ENCODE results near the gene LRRC71. TPM values are rescaled to one million over a fixed set of nuclear protein-coding genes. Genes with fewer than 3 reads are reported as not detected.

LRRC71 gene
- not detected for total RNA-seq

DNA sequence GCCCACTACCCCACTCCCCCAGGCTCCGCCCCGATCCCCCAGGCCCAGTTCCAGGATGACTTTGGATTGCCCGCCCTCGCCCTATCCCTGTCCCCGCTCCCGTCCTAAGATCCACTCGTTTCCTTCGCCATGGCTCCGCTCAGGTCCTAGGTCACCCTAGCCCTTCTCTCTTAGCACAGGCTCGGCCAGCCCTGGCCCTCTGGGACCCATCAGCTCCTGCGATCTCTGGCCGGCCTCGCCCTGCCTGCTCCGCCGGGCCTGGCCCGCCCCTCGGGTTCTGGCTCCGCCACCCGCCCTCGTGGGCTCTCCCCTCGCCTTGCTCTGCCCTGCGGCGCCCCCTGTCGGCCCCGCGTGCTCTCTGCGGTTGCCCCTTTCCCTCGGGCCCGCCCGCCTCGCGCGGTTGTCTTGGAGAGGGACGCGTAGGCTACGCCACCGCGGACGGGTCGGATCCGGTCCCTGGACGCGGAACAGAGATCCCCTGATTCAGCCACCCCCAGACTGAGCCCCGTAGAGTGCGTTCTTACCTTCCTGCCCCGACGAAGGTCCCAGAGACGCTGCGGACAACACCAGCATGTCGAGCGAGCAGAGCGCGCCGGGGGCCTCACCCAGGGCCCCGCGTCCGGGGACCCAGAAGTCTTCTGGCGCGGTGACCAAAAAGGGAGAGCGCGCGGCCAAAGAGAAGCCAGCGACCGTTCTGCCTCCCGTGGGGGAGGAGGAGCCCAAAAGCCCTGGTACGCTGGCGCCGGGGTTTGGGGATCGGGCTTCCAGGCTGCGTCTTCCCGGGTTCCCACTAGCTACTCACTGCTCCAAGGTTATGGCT is at the start of gene LRRC71:
Gene LRRC71 (plus strand): TSS at position 400 of the 820 bp plus-strand sequence. CDS start 172 bp downstream, at position 572.
- DNase-seq = peak; percentile 85
- Mint-ChIP-seq H3K27me3 (peaks cover 82% of the 10 kb centered on the region), H3K4me1 (peaks cover 5% of the 10 kb centered on the region), H3K4me3 (peak within 1 kb of the TSS; percentile 16), H3K27ac (no peak within 1 kb of the TSS), H3K36me3 (no peaks in the 10 kb centered on the region), H3K9me3 (no peaks in the 10 kb centered on the region)

DNA sequence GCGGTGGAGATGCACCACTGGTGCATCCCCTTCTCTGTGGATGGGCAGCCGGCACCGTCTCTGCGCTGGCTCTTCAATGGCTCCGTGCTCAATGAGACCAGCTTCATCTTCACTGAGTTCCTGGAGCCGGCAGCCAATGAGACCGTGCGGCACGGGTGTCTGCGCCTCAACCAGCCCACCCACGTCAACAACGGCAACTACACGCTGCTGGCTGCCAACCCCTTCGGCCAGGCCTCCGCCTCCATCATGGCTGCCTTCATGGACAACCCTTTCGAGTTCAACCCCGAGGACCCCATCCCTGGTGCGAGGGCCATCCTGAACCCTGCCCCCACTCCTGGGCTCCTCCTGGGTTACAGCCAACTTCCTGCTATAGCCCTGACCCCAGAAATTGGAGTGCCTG is 46.8 kb upstream of the LRRC71 start:
- H3K27me3 Mint-ChIP-seq = peaks cover 3% of the 10 kb centered on the region
- H3K4me1 Mint-ChIP-seq = peaks cover 4% of the 10 kb centered on the region
- DNase-seq = no peak
- H3K9me3 Mint-ChIP-seq = no peaks in the 10 kb centered on the region
- no peaks in the 10 kb centered on the region for H3K36me3 Mint-ChIP-seq
- no peak overlapping the region for H3K27ac Mint-ChIP-seq
- no peak overlapping the region for H3K4me3 Mint-ChIP-seq

DNA sequence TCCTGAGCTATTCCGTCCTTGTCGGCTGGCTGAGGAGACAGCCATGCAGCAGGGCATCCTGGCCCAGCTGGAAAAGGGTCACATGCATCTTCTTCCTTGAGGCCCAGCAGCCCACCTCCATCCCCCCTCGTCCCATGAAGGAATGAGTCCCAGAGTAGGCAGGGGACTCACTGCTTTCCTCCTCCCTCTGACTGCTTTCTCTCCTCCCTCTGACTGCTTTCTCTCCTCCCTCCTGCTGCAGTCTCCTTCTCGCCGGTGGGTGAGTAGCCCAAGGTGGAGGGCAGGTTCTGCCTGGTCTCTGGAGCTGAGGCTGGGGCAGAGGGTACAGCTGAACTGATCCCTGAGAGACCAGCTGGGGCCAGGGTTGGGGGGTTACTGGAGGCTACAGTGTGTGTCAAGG is 46.3 kb upstream of the LRRC71 start:
- no peak overlapping the region for H3K4me3 Mint-ChIP-seq
- no peaks in the 10 kb centered on the region for H3K36me3 Mint-ChIP-seq
- DNase-seq = no peak
- no peaks in the 10 kb centered on the region for H3K9me3 Mint-ChIP-seq
- no peak overlapping the region for H3K27ac Mint-ChIP-seq
- peaks cover 4% of the 10 kb centered on the region for H3K4me1 Mint-ChIP-seq
- peaks cover 3% of the 10 kb centered on the region for H3K27me3 Mint-ChIP-seq

DNA sequence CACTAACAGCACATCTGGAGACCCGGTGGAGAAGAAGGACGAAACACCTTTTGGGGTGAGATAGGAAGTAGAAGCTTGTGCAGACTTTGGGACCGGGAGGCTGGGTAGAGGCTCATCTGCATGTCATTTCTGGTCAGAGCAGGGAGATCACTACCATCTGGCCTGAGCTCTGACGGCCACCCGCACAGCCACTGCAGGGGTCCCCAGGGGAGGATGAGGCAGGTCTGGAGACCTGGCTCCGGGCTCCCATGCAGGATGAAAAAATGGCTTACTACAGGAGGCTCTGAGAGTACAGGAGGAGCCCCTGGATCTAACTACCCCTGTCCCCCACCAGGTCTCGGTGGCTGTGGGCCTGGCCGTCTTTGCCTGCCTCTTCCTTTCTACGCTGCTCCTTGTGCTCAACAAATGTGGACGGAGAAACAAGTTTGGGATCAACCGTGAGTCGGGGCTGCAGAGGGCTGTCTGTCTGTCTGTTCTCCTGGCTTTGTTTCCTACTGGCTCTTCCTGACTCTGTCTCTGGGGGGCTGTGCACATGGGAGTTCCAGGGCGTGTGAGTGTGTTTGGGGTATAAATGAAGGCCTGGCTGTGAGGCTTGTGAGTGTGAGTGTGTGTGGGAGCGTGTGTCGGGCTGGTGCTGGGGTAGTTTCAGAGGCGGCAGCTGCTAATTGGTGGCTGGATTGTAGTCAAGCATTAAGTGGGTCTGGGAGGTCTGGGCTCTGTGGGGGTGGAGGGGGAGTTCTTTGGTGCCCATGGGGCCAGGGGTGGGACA is 45.7 kb upstream of the LRRC71 start:
- H3K27ac Mint-ChIP-seq = no peak overlapping the region
- peaks cover 4% of the 10 kb centered on the region for H3K4me1 Mint-ChIP-seq
- H3K36me3 Mint-ChIP-seq = no peaks in the 10 kb centered on the region
- H3K27me3 Mint-ChIP-seq = peaks cover 3% of the 10 kb centered on the region
- no peak overlapping the region for H3K4me3 Mint-ChIP-seq
- no peak for DNase-seq
- no peaks in the 10 kb centered on the region for H3K9me3 Mint-ChIP-seq

- no peaks in the 10 kb centered on the region for H3K9me3 Mint-ChIP-seq
- no peaks in the 10 kb centered on the region for H3K36me3 Mint-ChIP-seq
- no peak overlapping the region for H3K27ac Mint-ChIP-seq
- DNase-seq = no peak
- H3K4me1 Mint-ChIP-seq = peaks cover 4% of the 10 kb centered on the region
- H3K27me3 Mint-ChIP-seq = peaks cover 3% of the 10 kb centered on the region
- no peak overlapping the region for H3K4me3 Mint-ChIP-seq
These were observed 45.2 kb upstream of the LRRC71 start for GRCh38 chr1:156875341-156875615.

DNA sequence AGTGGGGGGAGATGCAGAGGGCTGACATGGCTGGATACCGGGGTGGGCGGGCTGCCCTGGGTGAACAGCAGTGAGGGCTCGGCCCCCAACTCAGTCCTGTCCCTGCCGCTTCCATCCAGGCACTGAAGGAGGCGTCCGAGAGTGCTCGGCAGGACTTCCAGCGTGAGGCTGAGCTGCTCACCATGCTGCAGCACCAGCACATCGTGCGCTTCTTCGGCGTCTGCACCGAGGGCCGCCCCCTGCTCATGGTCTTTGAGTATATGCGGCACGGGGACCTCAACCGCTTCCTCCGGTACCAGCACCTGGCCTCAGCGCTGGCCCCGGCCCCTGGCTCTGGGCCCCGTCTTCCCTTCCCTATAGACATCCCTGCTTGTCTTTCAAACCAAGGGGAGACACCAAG is 44.2 kb upstream of the LRRC71 start:
- Mint-ChIP-seq H3K27me3 (peaks cover 3% of the 10 kb centered on the region), H3K4me1 (no peaks in the 10 kb centered on the region), H3K9me3 (no peaks in the 10 kb centered on the region), H3K27ac (no peak overlapping the region), H3K36me3 (no peaks in the 10 kb centered on the region), H3K4me3 (no peak overlapping the region)
- DNase-seq = no peak

DNA sequence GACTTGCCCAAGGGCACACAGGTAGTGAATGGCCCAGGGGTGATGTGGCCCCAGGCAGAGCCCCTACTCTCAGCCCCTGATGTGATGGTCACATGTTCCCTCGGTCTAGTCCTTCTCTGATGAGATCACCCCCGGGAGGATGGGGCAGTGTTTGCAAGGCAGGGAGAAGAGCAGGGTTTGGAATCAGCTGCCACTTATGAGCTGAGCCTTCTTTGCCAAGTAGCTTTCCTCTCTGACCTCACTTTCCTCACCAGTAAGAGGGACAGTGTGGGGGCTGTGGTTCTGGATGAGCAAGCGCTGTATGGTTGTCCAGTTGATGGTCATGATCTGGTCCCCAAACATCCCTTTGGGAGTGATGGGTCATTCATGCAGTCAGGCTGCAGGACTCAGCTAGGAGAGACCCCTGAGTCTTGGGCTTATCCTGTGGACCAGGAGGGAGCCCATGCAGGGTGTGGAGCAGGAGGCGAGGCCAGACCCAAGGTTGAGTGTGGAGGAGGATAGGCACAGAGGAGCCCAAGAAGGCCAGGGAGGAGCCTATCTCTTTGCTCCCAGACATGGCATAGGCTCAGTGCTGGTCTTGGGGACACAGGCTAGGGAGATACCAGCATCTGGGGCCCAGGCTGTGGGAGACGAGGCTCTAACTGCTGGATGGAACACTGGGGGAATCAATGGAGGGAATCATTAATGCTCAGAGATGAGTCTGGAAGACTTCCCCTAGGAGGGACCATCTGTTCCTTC is 42.8 kb upstream of the LRRC71 start:
- Mint-ChIP-seq H3K27ac (no peak overlapping the region), H3K9me3 (no peaks in the 10 kb centered on the region), H3K4me1 (no peaks in the 10 kb centered on the region), H3K36me3 (no peaks in the 10 kb centered on the region), H3K27me3 (peaks cover 3% of the 10 kb centered on the region), H3K4me3 (no peak overlapping the region)
- DNase-seq = no peak

DNA sequence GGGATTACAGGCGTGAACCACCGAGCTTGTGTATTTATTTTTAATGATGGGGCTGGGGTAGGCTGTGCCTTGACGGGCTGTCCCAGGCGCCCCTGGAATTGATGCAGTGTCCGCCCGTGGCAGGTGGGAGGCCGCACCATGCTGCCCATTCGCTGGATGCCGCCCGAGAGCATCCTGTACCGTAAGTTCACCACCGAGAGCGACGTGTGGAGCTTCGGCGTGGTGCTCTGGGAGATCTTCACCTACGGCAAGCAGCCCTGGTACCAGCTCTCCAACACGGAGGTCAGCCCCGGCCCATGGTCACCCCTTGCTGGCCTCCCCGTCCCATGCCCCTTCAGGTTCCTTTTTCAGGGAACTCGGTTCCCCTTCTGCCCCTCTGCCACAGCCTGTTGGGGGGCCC is 40.6 kb upstream of the LRRC71 start:
- Mint-ChIP-seq H3K9me3 (no peaks in the 10 kb centered on the region), H3K4me3 (no peak overlapping the region), H3K36me3 (no peaks in the 10 kb centered on the region), H3K27ac (no peak overlapping the region), H3K4me1 (no peaks in the 10 kb centered on the region), H3K27me3 (peaks cover 3% of the 10 kb centered on the region)
- DNase-seq = no peak

GRCh38 chr1:156880473-156880872 is 40.0 kb upstream of the LRRC71 start:
- no peaks in the 10 kb centered on the region for H3K9me3 Mint-ChIP-seq
- no peak overlapping the region for H3K4me3 Mint-ChIP-seq
- peaks cover 3% of the 10 kb centered on the region for H3K27me3 Mint-ChIP-seq
- H3K27ac Mint-ChIP-seq = no peak overlapping the region
- no peak for DNase-seq
- H3K36me3 Mint-ChIP-seq = no peaks in the 10 kb centered on the region
- no peaks in the 10 kb centered on the region for H3K4me1 Mint-ChIP-seq

DNA sequence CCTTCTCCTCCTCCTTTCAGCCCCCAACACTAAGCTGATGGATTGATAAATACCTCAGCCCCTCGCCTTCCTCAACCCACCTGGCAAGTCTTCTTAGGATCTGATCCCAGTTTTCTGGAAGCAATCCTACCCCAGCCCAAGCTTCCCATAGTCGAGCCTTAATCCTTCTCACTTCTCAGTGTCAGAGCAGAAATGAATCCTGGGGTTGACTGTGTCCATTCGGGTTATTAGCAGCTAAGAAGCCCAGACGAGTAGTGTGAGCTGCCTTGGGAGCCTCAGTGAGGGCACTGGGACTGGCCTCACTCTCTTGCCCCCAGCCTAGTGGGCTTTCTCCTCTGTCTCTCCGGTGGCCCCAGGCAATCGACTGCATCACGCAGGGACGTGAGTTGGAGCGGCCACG is 39.3 kb upstream of the LRRC71 start:
- H3K36me3 Mint-ChIP-seq = no peaks in the 10 kb centered on the region
- DNase-seq = no peak
- no peaks in the 10 kb centered on the region for H3K9me3 Mint-ChIP-seq
- H3K27ac Mint-ChIP-seq = no peak overlapping the region
- H3K4me3 Mint-ChIP-seq = no peak overlapping the region
- peaks cover 3% of the 10 kb centered on the region for H3K27me3 Mint-ChIP-seq
- H3K4me1 Mint-ChIP-seq = no peaks in the 10 kb centered on the region

GRCh38 chr1:156881663-156882062 is 38.8 kb upstream of the LRRC71 start:
- no peaks in the 10 kb centered on the region for H3K4me1 Mint-ChIP-seq
- H3K9me3 Mint-ChIP-seq = no peaks in the 10 kb centered on the region
- no peak overlapping the region for H3K27ac Mint-ChIP-seq
- no peaks in the 10 kb centered on the region for H3K36me3 Mint-ChIP-seq
- no peak for DNase-seq
- H3K27me3 Mint-ChIP-seq = peaks cover 5% of the 10 kb centered on the region
- no peak overlapping the region for H3K4me3 Mint-ChIP-seq

DNA sequence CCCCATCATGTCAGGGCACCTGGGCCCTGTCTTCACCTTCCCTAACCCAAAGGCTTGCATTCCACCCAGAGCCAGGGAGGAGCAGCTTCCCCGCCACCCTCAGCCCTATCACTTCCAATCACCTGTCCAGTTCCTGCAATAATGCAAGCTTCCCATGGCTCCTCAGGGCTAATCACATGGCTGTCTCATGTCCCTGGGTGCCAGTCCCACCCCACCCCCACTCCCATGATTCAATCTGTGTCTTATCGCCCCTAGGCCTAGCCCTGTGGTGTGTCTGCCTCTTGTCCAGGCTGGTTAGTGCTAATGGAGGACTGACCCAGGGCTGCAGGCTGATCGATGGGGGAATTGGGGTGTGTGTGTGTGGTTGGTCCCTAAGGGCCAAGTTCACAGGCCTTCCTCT is 37.9 kb upstream of the LRRC71 start:
- Mint-ChIP-seq H3K27me3 (peaks cover 14% of the 10 kb centered on the region), H3K4me3 (no peak overlapping the region), H3K36me3 (no peaks in the 10 kb centered on the region), H3K4me1 (no peaks in the 10 kb centered on the region), H3K9me3 (no peaks in the 10 kb centered on the region), H3K27ac (no peak overlapping the region)
- no peak for DNase-seq

DNA sequence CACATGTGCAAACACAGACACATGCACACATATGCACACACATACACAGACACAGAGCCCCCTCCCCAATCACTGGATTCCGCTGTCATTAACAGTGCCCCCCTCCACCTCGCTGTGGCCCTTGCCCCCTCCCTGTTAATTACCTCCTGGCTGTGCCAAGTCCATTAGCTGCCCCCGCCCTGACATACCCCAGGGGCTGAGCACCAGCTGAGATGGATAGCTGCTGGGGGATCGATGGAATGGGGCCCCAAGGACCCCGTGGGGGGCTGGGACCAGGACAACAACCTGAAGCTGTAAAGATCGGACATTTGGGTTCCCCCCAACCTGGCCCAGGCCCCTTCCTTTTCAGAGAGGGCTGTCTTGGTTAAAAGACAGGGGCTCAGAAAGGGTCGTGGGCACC is 36.5 kb upstream of the LRRC71 start:
- DNase-seq = no peak
- Mint-ChIP-seq H3K9me3 (no peaks in the 10 kb centered on the region), H3K4me3 (no peak overlapping the region), H3K36me3 (no peaks in the 10 kb centered on the region), H3K27me3 (peaks cover 25% of the 10 kb centered on the region), H3K27ac (no peak overlapping the region), H3K4me1 (no peaks in the 10 kb centered on the region)

GRCh38 chr1:156884560-156885184 is 35.8 kb upstream of the LRRC71 start:
- no peak overlapping the region for H3K4me3 Mint-ChIP-seq
- no peak overlapping the region for H3K27ac Mint-ChIP-seq
- H3K27me3 Mint-ChIP-seq = peaks cover 29% of the 10 kb centered on the region
- no peaks in the 10 kb centered on the region for H3K4me1 Mint-ChIP-seq
- H3K36me3 Mint-ChIP-seq = no peaks in the 10 kb centered on the region
- no peaks in the 10 kb centered on the region for H3K9me3 Mint-ChIP-seq
- no peak for DNase-seq

- Mint-ChIP-seq H3K4me3 (no peak overlapping the region), H3K4me1 (peaks cover 2% of the 10 kb centered on the region), H3K36me3 (no peaks in the 10 kb centered on the region), H3K27ac (no peak overlapping the region), H3K9me3 (no peaks in the 10 kb centered on the region), H3K27me3 (peaks cover 33% of the 10 kb centered on the region)
- no peak for DNase-seq
These were observed 35.1 kb upstream of the LRRC71 start for GRCh38 chr1:156885314-156885713.
